Measurements from ENCODE around the gene SAMHD1. TPM values are rescaled to one million over a fixed set of nuclear protein-coding genes. Genes with fewer than 3 reads are reported as not detected.
A peak's percentile ranks its signal among the peaks of the same experiment; 100 is the strongest.
"Not testable (repeated sequence)": the region's sequence is repeated elsewhere in the genome, so short reads cannot be mapped to it uniquely, and the experiment has no call there.

SAMHD1 gene
- total RNA-seq, 2 experiments from 2014 or later = 30.6 to 35.9 TPM

GRCh38 chr20:36917240-36917639 lies 34.3 kb downstream of the SAMHD1 start:
- no peaks in the 10 kb centered on the region for H3K9me3 Mint-ChIP-seq
- no peaks in the 10 kb centered on the region for H3K27me3 Mint-ChIP-seq
- ATAC-seq (no peak), DNase-seq (no peak)
- no peak overlapping the region for H3K4me3 Mint-ChIP-seq
- intact Hi-C loops (cut with micrococcal nuclease) = no loop called here
- ChIA-PET POLR2A (interaction anchor here (1.3 to 1.4 kb wide), 2 partner anchors 11 to 344 kb away, joined by 3 to 4 read pairs; partner anchors contain the start of gene TGIF2), CTCF (interaction anchor here (1.3 kb wide), 1 partner anchor 9 kb away, joined by 4 read pairs; no protein-coding TSS in a partner anchor)
- H3K36me3 Mint-ChIP-seq (ENCODE audit: low read depth) = peaks cover 20% of the 10 kb centered on the region
- H3K4me1 Mint-ChIP-seq (ENCODE audit: low read depth) = peaks cover 6% of the 10 kb centered on the region
- no peak for TF ChIP-seq CTCF (IDR thresholded peaks at IDR 0.05)
- no peak overlapping the region for H3K27ac Mint-ChIP-seq

GRCh38 chr20:36916199-36916598 lies 35.3 kb downstream of the SAMHD1 start:
- no peak overlapping the region for H3K27ac Mint-ChIP-seq
- DNase-seq = no peak
- no peak overlapping the region for H3K4me3 Mint-ChIP-seq
- no peak for TF ChIP-seq CTCF (IDR thresholded peaks at IDR 0.05)
- intact Hi-C loops (cut with micrococcal nuclease) = no loop called here
- ATAC-seq = no peak
- ChIA-PET POLR2A (interaction anchor here (1.3 kb wide), 1 partner anchor 343 kb away, joined by 3 read pairs; the partner anchor contains the start of gene TGIF2), CTCF (interaction anchor here (1.3 kb wide), 1 partner anchor 8 kb away, joined by 4 read pairs; no protein-coding TSS in a partner anchor)
- peaks cover 29% of the 10 kb centered on the region for H3K36me3 Mint-ChIP-seq (ENCODE audit: low read depth)
- H3K9me3 Mint-ChIP-seq = no peaks in the 10 kb centered on the region
- peaks cover 6% of the 10 kb centered on the region for H3K4me1 Mint-ChIP-seq (ENCODE audit: low read depth)
- no peaks in the 10 kb centered on the region for H3K27me3 Mint-ChIP-seq

GRCh38 chr20:36908603-36909002 lies 42.9 kb downstream of the SAMHD1 start:
- no peaks in the 10 kb centered on the region for H3K9me3 Mint-ChIP-seq
- no peak overlapping the region for H3K27ac Mint-ChIP-seq
- peaks cover 13% of the 10 kb centered on the region for H3K4me1 Mint-ChIP-seq (ENCODE audit: low read depth)
- H3K27me3 Mint-ChIP-seq = no peaks in the 10 kb centered on the region
- H3K36me3 Mint-ChIP-seq (ENCODE audit: low read depth) = peaks cover 37% of the 10 kb centered on the region
- DNase-seq = no peak
- intact Hi-C loops (cut with micrococcal nuclease) = no loop called here
- ATAC-seq = no peak
- POLR2A ChIA-PET = no interaction called here
- TF ChIP-seq CTCF (IDR thresholded peaks at IDR 0.05) = no peak
- CTCF ChIA-PET = interaction anchor here (1.9 to 3.9 kb wide), 3 partner anchors 11 to 24 kb away, joined by 5 to 24 read pairs (median 9); no protein-coding TSS in a partner anchor
- H3K4me3 Mint-ChIP-seq = no peak overlapping the region

- Mint-ChIP-seq H3K4me1 (ENCODE audit: low read depth) (peaks cover 13% of the 10 kb centered on the region), H3K36me3 (ENCODE audit: low read depth) (peaks cover 34% of the 10 kb centered on the region)
- POLR2A ChIA-PET; intact Hi-C loops (cut with micrococcal nuclease); H3K4me3 Mint-ChIP-seq; H3K9me3 Mint-ChIP-seq; ATAC-seq; DNase-seq; H3K27me3 Mint-ChIP-seq; H3K27ac Mint-ChIP-seq: not testable (repeated sequence)
- CTCF ChIA-PET = interaction anchor here (3.9 kb wide), 1 partner anchor 14 kb away, joined by 24 read pairs; no protein-coding TSS in a partner anchor
Observed at GRCh38 chr20:36906086-36906485, 45.4 kb downstream of the SAMHD1 start.

GRCh38 chr20:36905566-36905965 lies 45.9 kb downstream of the SAMHD1 start:
- peaks cover 33% of the 10 kb centered on the region for H3K36me3 Mint-ChIP-seq (ENCODE audit: low read depth)
- POLR2A ChIA-PET; ATAC-seq; H3K27me3 Mint-ChIP-seq; intact Hi-C loops (cut with micrococcal nuclease); H3K4me3 Mint-ChIP-seq; H3K27ac Mint-ChIP-seq; H3K9me3 Mint-ChIP-seq; DNase-seq: not testable (repeated sequence)
- H3K4me1 Mint-ChIP-seq (ENCODE audit: low read depth) = peaks cover 13% of the 10 kb centered on the region
- CTCF ChIA-PET = interaction anchor here (3.9 kb wide), 1 partner anchor 14 kb away, joined by 24 read pairs; no protein-coding TSS in a partner anchor

- CTCF ChIA-PET = interaction anchor here (1.5 kb wide), 1 partner anchor 11 kb away, joined by 8 read pairs; no protein-coding TSS in a partner anchor
- Mint-ChIP-seq H3K36me3 (ENCODE audit: low read depth) (peaks cover 32% of the 10 kb centered on the region), H3K4me1 (ENCODE audit: low read depth) (peaks cover 13% of the 10 kb centered on the region), H3K9me3 (no peaks in the 10 kb centered on the region), H3K27ac (peak overlapping the region; percentile 82), H3K4me3 (no peak overlapping the region), H3K27me3 (no peaks in the 10 kb centered on the region)
- TF ChIP-seq CTCF (IDR thresholded peaks at IDR 0.05) = no peak
- ATAC-seq (peak; percentile 39), DNase-seq (no peak)
- POLR2A ChIA-PET = interaction anchor here (0.6 kb wide), 1 partner anchor 10 kb away, joined by 4 read pairs; no protein-coding TSS in a partner anchor
- intact Hi-C loops (cut with micrococcal nuclease) = no loop called here
Observed at GRCh38 chr20:36904690-36905089, 46.8 kb downstream of the SAMHD1 start.
